Measurements from ENCODE around the gene SETMAR.

The SETMAR gene

DNA sequence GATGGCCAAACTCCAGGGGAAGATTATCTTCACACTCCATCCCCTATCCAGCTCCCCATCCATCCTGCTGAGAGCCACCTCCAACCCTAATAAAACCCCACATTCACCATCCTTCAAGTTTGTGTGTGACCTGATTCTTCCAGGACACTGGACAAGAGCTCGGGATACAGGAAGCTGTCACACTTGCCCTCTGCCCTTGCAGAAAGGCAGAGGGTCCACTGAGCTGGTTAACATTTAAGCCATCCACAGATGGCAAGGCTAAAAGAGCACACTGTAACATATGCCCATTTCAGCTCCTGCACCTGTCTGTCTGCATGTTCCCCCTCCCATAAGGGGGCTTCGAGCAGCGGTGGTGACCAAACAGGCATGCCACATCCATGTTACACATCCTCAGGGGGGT lies 29.8 kb downstream of the SETMAR start:
- TF ChIP-seq, protein P1, sequence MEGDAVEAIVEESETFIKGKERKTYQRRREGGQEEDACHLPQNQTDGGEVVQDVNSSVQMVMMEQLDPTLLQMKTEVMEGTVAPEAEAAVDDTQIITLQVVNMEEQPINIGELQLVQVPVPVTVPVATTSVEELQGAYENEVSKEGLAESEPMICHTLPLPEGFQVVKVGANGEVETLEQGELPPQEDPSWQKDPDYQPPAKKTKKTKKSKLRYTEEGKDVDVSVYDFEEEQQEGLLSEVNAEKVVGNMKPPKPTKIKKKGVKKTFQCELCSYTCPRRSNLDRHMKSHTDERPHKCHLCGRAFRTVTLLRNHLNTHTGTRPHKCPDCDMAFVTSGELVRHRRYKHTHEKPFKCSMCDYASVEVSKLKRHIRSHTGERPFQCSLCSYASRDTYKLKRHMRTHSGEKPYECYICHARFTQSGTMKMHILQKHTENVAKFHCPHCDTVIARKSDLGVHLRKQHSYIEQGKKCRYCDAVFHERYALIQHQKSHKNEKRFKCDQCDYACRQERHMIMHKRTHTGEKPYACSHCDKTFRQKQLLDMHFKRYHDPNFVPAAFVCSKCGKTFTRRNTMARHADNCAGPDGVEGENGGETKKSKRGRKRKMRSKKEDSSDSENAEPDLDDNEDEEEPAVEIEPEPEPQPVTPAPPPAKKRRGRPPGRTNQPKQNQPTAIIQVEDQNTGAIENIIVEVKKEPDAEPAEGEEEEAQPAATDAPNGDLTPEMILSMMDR (IDR thresholded peaks at IDR 0.05): no peak

- TF ChIP-seq, protein P1 (IDR thresholded peaks at IDR 0.05): peak; percentile 34; the same call in 1 of the 2 replicates
These were observed 31.4 kb downstream of the SETMAR start for GRCh38 chr3:4334548-4334947.

GRCh38 chr3:4335840-4336562 lies 32.8 kb downstream of the SETMAR start:
- TF ChIP-seq, protein P1 (IDR thresholded peaks at IDR 0.05): no peak

GRCh38 chr3:4336850-4337546 lies 33.8 kb downstream of the SETMAR start:
- TF ChIP-seq, protein P1 (IDR thresholded peaks at IDR 0.05): no peak

DNA sequence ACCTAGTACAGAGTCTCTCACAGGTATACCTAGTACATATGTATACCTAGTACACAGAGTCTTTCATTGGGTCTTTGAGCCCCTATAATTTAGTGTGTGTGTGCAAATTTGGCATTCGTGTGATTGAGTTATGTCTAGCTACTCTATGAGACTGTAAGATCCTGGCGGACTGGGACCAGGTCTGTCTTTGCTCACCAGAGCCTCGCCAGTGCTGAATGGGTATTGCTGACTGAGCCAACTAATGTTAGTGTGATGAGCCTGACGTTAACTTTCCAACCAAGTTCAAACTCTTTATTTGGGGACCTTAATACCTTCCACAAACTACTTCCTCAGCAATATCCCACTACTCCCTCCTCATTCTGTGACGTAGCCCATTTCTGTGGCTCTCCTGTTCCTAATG lies 35.6 kb downstream of the SETMAR start:
- TF ChIP-seq, protein P1 (IDR thresholded peaks at IDR 0.05): no peak

DNA sequence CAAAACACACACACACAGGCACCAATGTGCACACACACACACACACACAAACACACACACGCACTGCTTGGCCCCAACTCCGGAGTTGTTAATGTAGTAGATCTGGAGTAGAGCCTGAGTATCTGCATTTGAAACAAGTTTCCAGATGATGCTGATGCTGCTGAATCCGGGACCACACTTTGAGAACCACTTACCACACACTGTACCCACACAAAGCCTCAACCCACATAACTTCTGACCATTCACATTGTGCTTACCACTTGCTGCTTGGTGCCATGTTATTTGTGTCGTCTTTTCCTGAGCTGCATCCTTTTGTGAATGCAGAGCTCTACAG lies 36.9 kb downstream of the SETMAR start:
- TF ChIP-seq, protein P1 (IDR thresholded peaks at IDR 0.05): no peak

DNA sequence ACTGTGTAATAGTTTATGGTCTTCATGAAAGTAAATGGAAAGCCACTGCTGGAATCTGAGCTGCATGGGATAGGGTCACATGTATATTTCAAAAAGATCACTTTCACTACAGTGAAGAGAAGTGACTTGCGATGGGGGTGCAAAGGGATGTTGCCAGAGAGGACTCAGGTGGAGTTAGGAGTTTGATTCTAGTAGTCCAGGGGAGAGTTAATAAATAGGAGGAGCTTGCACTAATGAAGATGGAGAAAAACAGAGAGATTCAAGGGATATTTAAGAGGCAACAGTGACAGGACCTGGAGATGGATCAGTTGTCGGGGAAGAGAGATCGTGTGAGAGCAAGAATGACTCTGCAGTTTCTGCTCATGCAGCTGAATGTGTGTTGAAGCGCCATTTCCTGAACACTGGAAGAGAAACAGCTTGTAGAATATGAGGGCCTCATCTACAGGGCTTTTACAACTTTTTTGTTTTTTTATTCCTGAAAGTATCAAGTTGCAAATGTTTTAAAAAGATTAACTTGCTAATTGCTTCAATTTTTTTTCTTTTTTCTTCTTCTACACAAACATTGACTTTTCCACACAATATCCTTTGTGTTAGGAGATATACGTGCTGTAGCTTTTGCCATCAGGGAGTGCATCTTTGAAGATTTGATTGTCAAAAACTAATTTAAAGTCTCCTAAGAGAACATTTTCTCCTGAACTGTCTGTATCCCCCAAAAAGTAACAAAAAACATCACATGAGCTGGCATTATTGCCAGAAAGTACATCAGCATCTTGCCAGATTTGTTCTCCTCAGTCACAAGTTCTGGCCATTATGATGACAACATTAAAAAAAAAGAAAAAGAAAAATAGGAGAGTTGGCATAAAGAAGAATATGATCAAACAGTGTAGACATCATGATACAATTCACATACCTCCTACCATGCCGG lies 37.5 kb downstream of the SETMAR start:
- TF ChIP-seq, protein P1 (IDR thresholded peaks at IDR 0.05): no peak
